ENCODE data around the gene ODR4.
"Not testable (repeated sequence)": the region's sequence is repeated elsewhere in the genome, so short reads cannot be mapped to it uniquely, and the experiment has no call there.

The ODR4 gene

DNA sequence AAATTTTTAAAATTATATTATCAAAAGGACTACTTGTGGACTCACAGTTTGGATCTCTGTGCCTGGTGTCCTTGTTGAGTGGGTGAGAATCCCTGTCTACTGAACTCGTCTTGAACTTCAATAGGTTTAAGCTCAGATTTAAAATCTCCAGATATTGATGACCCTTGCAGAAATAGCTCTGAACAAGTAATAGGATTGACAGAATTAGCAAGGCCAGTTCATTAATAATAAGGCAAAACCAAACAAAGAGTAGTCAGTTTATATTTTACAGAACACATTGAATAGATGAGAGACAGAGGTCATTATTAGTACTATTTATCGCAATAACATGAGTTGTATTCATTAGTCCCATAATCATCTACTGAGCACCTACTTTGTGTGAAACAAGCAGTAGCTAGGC lies 85.4 kb downstream of the ODR4 start, which contains the start of gene PDC:
PDC (minus strand) TSS at position 101 of the 400 bp plus-strand sequence. CDS start 11,655 bp downstream, outside the sequence.
- Histone ChIP-seq H3K36me3 (ENCODE audit: insufficient read depth, low read length) (no peaks in the 10 kb centered on the region), H3K27me3 (ENCODE audit: control insufficient read depth in 1 of 2, insufficient read depth in 2 of 2, low read length in 2 of 2) (no peaks in the 10 kb centered on the region), H3K4me1 (ENCODE audit: insufficient read depth, low read length) (no peaks in the 10 kb centered on the region), H3K27ac (ENCODE audit: low read depth, low read length) (no peak within 1 kb of the TSS), H3K4me3 (ENCODE audit: low read depth in 1 of 2, low read length in 2 of 2) (no peak within 1 kb of the TSS), H3K9me3 (ENCODE audit: low read length) (no peaks in the 10 kb centered on the region), H3K9ac (ENCODE audit: low read length) (no peak within 1 kb of the TSS)

DNA sequence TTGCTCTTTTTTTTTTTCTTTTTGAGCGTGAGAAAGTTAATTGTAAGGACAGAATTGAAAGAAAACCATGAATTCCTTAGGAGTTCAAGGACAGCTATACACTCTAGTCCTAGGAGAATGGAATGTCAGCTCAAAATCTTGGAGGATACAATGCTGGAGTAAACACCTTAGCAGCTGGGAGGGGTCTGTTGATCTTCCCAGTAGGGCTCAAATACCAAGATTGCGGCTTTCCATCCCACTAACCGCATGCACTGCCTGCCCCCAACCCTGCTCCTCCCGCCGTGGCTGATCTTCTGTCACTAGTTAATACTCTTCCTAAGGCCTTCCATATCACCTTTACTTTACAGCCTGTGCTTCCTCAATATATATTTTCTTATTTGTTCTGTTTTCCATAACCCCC lies 87.9 kb downstream of the ODR4 start:
- Histone ChIP-seq H3K9ac (ENCODE audit: low read length) (no peak overlapping the region), H3K27me3 (ENCODE audit: control insufficient read depth in 1 of 2, insufficient read depth in 2 of 2, low read length in 2 of 2) (no peaks in the 10 kb centered on the region), H3K36me3 (ENCODE audit: insufficient read depth, low read length) (no peaks in the 10 kb centered on the region), H3K4me1 (ENCODE audit: insufficient read depth, low read length) (no peaks in the 10 kb centered on the region), H3K27ac (ENCODE audit: low read depth, low read length) (no peak overlapping the region), H3K4me3 (ENCODE audit: low read depth in 1 of 2, low read length in 2 of 2) (no peak overlapping the region), H3K9me3 (ENCODE audit: low read length) (no peaks in the 10 kb centered on the region)

DNA sequence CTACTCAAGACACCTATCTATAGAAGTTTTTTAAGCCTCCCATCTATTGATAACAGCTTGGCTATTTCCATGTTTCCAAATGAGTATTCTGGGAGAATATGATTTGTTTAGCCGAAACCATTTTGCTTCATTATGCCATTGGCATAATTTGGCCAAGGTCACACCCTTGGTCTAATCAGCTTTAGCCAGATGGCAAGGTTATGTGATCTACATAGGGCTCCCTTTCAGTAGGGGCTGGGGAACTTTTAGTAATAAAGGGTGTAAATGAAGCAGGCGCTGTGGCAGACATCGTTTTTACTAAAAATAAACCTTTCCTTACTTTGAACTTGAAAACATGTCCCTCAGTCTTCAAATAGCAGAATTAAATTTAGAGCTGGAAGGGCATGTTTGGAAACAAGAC lies 88.3 kb downstream of the ODR4 start:
- H3K27ac ChIP-seq (ENCODE audit: low read depth, low read length), result no peak overlapping the region
- no peaks in the 10 kb centered on the region for H3K36me3 ChIP-seq (ENCODE audit: insufficient read depth, low read length)
- no peaks in the 10 kb centered on the region for H3K4me1 ChIP-seq (ENCODE audit: insufficient read depth, low read length)
- H3K9me3 ChIP-seq (ENCODE audit: low read length), result no peaks in the 10 kb centered on the region
- H3K27me3 ChIP-seq (ENCODE audit: control insufficient read depth in 1 of 2, insufficient read depth in 2 of 2, low read length in 2 of 2), result no peaks in the 10 kb centered on the region
- H3K4me3 ChIP-seq (ENCODE audit: low read depth in 1 of 2, low read length in 2 of 2), result no peak overlapping the region
- no peak overlapping the region for H3K9ac ChIP-seq (ENCODE audit: low read length)

DNA sequence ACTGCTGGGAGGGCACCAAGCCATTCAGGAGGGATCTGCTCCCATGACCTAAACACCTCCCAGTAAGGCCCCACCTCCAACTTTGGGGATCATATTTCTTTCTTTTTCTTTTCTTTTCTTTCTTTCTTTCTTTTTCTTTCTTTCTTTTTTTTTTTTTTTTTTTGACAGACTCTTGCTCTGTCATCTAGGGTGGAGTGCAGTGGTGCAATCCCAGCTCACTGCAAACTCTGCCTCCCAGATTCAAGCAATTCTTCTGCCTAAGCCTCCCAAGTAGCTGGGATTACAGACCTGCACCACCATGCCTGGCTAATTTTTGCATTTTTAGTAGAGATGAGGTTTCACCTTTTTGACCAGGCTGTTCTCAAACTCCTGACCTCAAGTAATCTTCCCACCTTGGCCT lies 89.9 kb downstream of the ODR4 start:
- H3K36me3 ChIP-seq (ENCODE audit: insufficient read depth, low read length); H3K4me3 ChIP-seq (ENCODE audit: low read depth in 1 of 2, low read length in 2 of 2); H3K9ac ChIP-seq (ENCODE audit: low read length); H3K9me3 ChIP-seq (ENCODE audit: low read length); H3K27ac ChIP-seq (ENCODE audit: low read depth, low read length); H3K4me1 ChIP-seq (ENCODE audit: insufficient read depth, low read length); H3K27me3 ChIP-seq (ENCODE audit: control insufficient read depth in 1 of 2, insufficient read depth in 2 of 2, low read length in 2 of 2): not testable (repeated sequence)

DNA sequence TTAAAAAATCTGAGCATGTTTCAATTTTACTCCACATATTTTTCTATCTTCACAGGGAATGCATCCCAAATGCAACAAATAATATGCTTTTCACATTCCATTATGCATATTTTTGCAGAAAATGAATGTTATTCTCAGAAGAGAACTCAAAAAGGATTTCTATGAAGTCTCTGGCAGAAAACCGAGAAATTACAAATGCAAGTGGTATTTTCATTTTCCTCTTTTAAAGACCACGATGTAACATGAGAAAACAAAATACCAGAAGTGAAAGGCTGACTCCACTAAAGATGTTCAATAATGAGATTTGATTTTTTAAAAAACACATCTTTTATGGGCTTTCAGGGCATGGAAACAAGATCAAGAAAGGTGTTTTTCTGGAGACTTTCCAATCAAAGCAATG lies 90.3 kb downstream of the ODR4 start:
- Histone ChIP-seq H3K9ac (ENCODE audit: low read length) (no peak overlapping the region), H3K36me3 (ENCODE audit: insufficient read depth, low read length) (no peaks in the 10 kb centered on the region), H3K27ac (ENCODE audit: low read depth, low read length) (no peak overlapping the region), H3K4me1 (ENCODE audit: insufficient read depth, low read length) (no peaks in the 10 kb centered on the region), H3K9me3 (ENCODE audit: low read length) (no peaks in the 10 kb centered on the region), H3K4me3 (ENCODE audit: low read depth in 1 of 2, low read length in 2 of 2) (no peak overlapping the region), H3K27me3 (ENCODE audit: control insufficient read depth in 1 of 2, insufficient read depth in 2 of 2, low read length in 2 of 2) (no peaks in the 10 kb centered on the region)
